DMS53 treated with DMSO at 0.1 percent for 48 hours (cell line): ENCODE measurements around the gene ADAMTS17.

Experiments used
- DNase-seq: peaks from one replicate; lab custom pipeline; 2025; ENCODE audit not compliant: unreplicated experiment; lab: John Stamatoyannopoulos, UW

The ADAMTS17 gene

GRCh38 chr15:100057281-100057680 is 284.5 kb downstream of the ADAMTS17 start:
- no peak for DNase-seq

- DNase-seq: no peak
Observed at GRCh38 chr15:100056411-100057072, 285.2 kb downstream of the ADAMTS17 start.

- no peak for DNase-seq
Observed at GRCh38 chr15:100055821-100056220, 286.0 kb downstream of the ADAMTS17 start.

- no peak for DNase-seq
Observed at GRCh38 chr15:100054539-100054938, 287.2 kb downstream of the ADAMTS17 start.

- no peak for DNase-seq
Observed at GRCh38 chr15:100053474-100054121, 288.2 kb downstream of the ADAMTS17 start.

- DNase-seq: no peak
Observed at GRCh38 chr15:100052716-100053473, 288.9 kb downstream of the ADAMTS17 start.

- no peak for DNase-seq
Observed at GRCh38 chr15:100050877-100051786, 290.6 kb downstream of the ADAMTS17 start.

DNA sequence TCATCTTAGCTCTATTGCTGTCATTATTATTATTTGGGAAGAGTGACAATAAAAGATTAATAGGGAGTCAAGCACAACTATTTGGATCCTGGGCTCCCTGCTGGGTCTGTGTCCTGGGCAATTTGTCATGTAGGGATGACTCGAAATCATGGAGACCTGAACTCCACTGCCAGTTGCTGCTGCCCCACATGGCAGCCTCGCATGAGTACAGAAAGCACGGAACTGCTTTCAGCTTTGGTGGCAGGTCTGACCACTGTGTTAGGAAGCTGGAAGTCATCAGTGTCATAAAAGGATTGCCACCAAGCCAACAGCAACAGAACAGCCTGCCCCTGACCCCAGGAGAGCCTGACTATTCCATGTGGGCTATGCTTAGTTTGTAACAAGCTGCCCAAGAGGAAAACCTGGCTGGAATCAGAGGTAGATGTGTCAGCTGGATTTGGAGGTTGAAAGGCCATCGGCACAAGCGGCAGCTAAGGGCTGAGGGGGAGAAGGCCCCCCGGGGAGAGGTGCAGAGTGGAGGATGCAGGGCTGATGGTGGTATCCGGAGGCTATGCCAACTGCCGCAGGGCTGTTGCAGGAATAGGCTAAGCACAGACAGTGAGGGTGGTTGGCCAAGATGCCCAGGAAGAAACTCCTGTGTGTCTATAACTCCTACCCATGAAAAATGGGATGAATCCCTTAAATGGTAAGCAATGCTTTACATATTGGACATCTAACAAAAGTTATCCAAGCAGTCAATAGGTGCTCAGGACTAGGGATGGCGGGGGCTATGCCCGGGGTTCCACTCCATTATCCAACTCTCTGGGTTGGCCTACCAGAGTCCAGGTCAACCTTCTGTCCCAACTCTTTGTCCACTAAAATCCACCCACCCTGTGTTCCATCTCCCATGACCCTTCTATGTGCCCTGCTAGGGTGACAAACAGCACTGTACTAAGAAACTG is 291.6 kb downstream of the ADAMTS17 start:
- DNase-seq: no peak

- no peak for DNase-seq
Observed at GRCh38 chr15:100049483-100049882, 292.3 kb downstream of the ADAMTS17 start.

- DNase-seq: no peak
Observed at GRCh38 chr15:100048736-100049135, 293.0 kb downstream of the ADAMTS17 start.

DNA sequence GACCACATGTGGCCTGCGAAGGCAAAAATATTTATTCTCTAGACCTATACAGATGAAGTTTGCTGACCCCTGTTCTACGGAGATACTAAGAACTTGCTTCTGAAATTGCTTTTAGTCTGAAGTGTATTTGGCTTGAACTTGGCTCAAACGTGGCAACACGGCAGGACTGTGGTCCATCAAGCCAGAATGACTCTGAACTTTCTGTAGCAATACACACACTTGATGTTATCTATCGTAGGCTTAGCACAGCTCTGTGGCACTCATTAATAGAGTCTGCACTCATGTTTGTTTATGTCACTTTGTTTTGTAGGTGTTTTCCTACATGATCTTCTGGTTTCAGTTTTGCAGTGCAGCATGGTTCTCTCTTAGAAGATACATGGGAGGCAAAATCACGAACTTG is 298.1 kb downstream of the ADAMTS17 start:
- no peak for DNase-seq

DNA sequence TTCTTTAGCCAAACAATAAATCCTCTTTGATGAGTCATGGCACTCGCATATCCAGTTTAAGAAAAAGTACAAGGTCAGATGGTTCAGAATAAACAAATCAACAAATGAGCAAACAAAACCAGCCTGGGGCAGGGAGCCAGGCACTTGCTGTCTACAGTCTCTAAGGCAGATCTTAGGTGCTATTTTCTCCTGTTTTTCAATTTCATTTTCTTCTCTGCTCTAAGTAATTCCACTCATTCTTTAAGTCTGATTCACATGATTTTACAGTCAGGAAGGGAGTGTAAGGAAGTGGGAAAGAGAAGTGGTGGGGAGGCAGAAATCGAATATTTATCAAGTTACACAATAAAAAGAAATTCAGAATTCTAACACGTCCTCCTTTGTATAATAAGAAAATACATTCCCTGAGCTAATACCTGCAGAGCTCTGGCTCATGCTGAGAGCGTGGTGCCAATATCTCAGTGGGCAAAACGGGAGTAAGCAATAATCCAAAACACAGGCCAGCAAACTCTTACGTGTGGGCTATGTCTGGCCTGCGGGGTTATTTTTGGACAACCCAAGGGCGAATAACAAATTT is 298.6 kb downstream of the ADAMTS17 start:
- DNase-seq: peak; percentile 44

DNA sequence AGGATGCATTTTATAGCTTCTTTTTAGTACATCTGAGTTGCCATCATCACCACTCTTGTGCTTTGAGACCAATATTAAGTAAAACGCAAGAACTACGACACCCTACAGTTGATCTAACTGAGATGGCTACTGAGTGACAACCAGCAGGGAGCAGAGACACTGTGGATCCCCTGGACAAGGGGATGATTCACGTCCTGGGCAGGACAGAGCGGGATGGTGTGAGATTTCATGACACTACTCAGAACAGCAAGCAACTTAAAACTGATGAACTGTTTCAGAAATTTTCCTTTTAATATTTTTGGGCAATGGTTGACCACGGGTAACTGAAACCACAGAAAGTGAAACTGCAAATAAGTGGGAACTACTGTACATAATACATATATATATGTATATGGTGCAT is 299.2 kb downstream of the ADAMTS17 start:
- DNase-seq: no peak

DNA sequence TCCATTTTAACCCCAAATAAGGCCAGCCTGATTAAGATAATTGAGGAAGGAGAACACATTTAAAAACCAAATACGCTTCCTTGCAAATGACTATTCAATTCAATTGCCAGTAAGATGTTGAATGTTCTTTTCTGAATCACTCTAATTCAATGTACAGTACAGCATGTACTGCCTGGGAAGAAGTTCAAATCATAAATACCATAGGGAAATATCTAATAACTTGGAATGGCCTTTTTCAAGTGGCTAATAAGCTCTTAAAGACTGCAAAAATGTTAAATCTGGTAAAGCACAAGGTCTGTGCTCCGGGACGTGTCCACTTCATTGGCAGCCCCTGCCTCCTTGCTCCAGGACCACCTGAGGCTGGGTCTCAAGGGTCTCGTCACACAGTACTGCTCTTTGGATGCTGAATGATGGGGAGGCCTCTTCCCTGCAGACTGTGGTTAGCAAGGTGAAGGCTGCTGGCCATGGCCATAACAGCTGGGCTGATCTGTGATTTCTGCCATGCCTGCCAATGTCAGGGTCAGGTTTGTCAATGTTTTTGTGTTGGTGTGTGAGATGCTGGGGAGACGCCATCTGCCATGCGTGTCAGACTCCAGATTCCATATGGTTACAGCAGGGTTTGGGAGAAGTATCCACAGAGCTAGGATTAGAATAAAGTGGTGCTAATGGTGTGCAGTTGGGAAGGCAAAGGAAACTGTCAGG is 300.5 kb downstream of the ADAMTS17 start:
- no peak for DNase-seq

DNA sequence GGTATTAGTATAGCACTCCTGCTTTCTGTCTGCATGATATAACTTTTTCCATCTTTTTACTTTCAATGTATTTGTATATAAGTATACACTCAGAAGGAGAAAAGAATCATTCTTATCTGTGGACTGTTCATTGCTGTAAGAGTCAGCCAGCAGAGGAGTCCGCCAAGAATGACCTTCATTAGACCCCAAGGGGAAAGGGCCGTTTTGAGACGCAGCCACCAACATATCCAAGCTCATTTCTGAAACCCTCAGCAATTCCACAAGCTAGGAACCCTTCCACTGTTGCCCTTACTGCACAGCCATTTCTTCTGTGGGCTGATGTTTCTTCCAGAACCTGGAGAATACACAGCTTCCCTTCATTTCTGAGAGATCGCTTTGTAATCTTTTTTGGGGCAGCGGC is 301.8 kb downstream of the ADAMTS17 start:
- DNase-seq: no peak

GRCh38 chr15:100038736-100039135 is 303.0 kb downstream of the ADAMTS17 start:
- no peak for DNase-seq

DNA sequence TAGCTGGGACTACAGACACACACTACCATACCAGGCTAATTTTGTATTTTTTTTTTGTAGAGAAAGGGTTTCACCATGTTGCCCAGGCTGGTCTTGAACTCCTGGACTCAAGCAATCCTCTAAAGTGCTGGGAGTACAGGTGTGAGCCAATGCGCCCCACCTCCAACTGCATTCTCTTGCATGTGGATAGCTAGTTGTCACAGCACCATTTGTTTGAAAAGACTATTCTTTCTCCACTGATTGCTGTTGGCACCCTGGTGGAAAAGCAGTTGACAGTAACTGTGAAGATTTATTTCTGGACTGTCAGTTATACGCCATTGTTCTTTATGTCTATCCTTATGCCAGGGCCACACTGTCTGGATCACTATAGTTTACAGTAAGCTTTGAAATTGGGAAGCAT is 303.9 kb downstream of the ADAMTS17 start:
- DNase-seq: no peak

GRCh38 chr15:100036015-100036414 is 305.8 kb downstream of the ADAMTS17 start:
- DNase-seq: no peak

- DNase-seq: no peak
Observed at GRCh38 chr15:100034191-100034590, 307.6 kb downstream of the ADAMTS17 start.
